ENCODE measurements around the gene PIGV. TPM values are rescaled to one million over a fixed set of nuclear protein-coding genes. Genes with fewer than 3 reads are reported as not detected.

The PIGV gene
- total RNA-seq, 4 donors from 2014 or later = 13.7 to 30.0 (median 15.5) TPM

GRCh38 chr1:26744075-26744959, 43.4 kb upstream of the PIGV start:
- TF ChIP-seq POLR2AphosphoS5 (IDR thresholded peaks at IDR 0.05) = peak; percentile 17
- no peak for TF ChIP-seq CTCF (IDR thresholded peaks at IDR 0.05)
- no peaks in the 10 kb centered on the region for H3K27me3 ChIP-seq
- peak overlapping the region; percentile 29 to 65 (median 56) for H3K27ac ChIP-seq
- no peaks in the 10 kb centered on the region for H3K9me3 ChIP-seq
- ATAC-seq = peak; percentile 95
- no peak overlapping the region for H3K4me3 ChIP-seq
- 36 to 46% methylated on average over 8 of the region's 8 CpGs for WGBS, 2 donors (ENCODE audit: low coverage in 1 of 2)
- peaks cover 4 to 93% (median 12%) of the 10 kb centered on the region in 3 donors for H3K4me1 ChIP-seq
- peaks cover 0 to 61% of the 10 kb centered on the region in 2 donors for H3K36me3 ChIP-seq

GRCh38 chr1:26745191-26745590, 42.6 kb upstream of the PIGV start:
- no peaks in the 10 kb centered on the region for H3K9me3 ChIP-seq
- H3K27ac ChIP-seq = peak overlapping the region in 2 of 4 donors; percentile 51 to 62
- ATAC-seq = no peak
- whole genome bisulfite sequencing, 2 donors (ENCODE audit: low coverage in 1 of 2) = 47 to 58% methylated on average over 4 of the region's 5 CpGs
- no peak overlapping the region for H3K4me3 ChIP-seq
- TF ChIP-seq POLR2AphosphoS5 (IDR thresholded peaks at IDR 0.05) = no peak
- no peak for TF ChIP-seq CTCF (IDR thresholded peaks at IDR 0.05)
- TF ChIP-seq EP300 (IDR thresholded peaks at IDR 0.05) = no peak
- TF ChIP-seq POLR2A (IDR thresholded peaks at IDR 0.05) = no peak
- H3K27me3 ChIP-seq = no peaks in the 10 kb centered on the region
- H3K36me3 ChIP-seq = peaks cover 0 to 64% of the 10 kb centered on the region in 2 donors
- peaks cover 4 to 98% (median 12%) of the 10 kb centered on the region in 3 donors for H3K4me1 ChIP-seq

- ATAC-seq = no peak
- no peak overlapping the region for H3K27ac ChIP-seq
- H3K4me3 ChIP-seq = no peak overlapping the region
- no peaks in the 10 kb centered on the region for H3K27me3 ChIP-seq
- TF ChIP-seq CTCF (IDR thresholded peaks at IDR 0.05) (no peak), EP300 (IDR thresholded peaks at IDR 0.05) (no peak), POLR2A (IDR thresholded peaks at IDR 0.05) (no peak), POLR2AphosphoS5 (IDR thresholded peaks at IDR 0.05) (no peak)
- H3K4me1 ChIP-seq = peaks cover 4 to 91% (median 12%) of the 10 kb centered on the region in 3 donors
- H3K9me3 ChIP-seq = no peaks in the 10 kb centered on the region
- WGBS, 2 donors (ENCODE audit: low coverage in 1 of 2) = 96 to 100% methylated on average over 3 to 5 of the region's 5 CpGs
- H3K36me3 ChIP-seq = peaks cover 0 to 53% of the 10 kb centered on the region in 2 donors
Observed at GRCh38 chr1:26747048-26747447, 40.7 kb upstream of the PIGV start.

GRCh38 chr1:26748351-26748750, 39.4 kb upstream of the PIGV start:
- no peaks in the 10 kb centered on the region for H3K9me3 ChIP-seq

More at GRCh38 chr1:26748351-26748750, 39.4 kb upstream of the PIGV start:
- no peak overlapping the region for H3K4me3 ChIP-seq
- ATAC-seq = no peak
- H3K4me1 ChIP-seq = peaks cover 4 to 91% (median 21%) of the 10 kb centered on the region in 3 donors
- peaks cover 0 to 43% of the 10 kb centered on the region in 2 donors for H3K36me3 ChIP-seq
- H3K27ac ChIP-seq = no peak overlapping the region
- TF ChIP-seq CTCF (IDR thresholded peaks at IDR 0.05) (no peak), POLR2A (IDR thresholded peaks at IDR 0.05) (no peak), POLR2AphosphoS5 (IDR thresholded peaks at IDR 0.05) (no peak)
- H3K27me3 ChIP-seq = no peaks in the 10 kb centered on the region
- WGBS, 2 donors (ENCODE audit: low coverage in 1 of 2) = 67 to 83% methylated on average over 1 of the region's 1 CpG
